GM12892 (cell line): ENCODE data around the gene MYO16.

Experiments used
- DNase-seq: peaks from one replicate; pipeline ENCODE4 v3.0.0; 2011; ENCODE audit not compliant: insufficient read length
- FAIRE-seq: peaks from 2 replicates; lab custom pipeline; 2011; peaks lifted over from hg19 to GRCh38; lab: Jason Lieb, UNC
- POLR2A ChIP-seq: IDR thresholded peaks from 2 replicates; pipeline ENCODE4 v1.6.1; 2011; ENCODE audit warnings: low read depth, low read length, control low read depth
- POLR2AphosphoS5 ChIP-seq: IDR thresholded peaks from 2 replicates; pipeline ENCODE4 v1.6.1; 2011; ENCODE audit warnings: low read depth, low read length, control low read depth
- TAF1 ChIP-seq: IDR thresholded peaks from 2 replicates; pipeline ENCODE4 v1.6.1; 2011; ENCODE audit warnings: low read depth, mild to moderate bottlenecking, control low read depth, low read length, borderline replicate concordance

MYO16 gene

GRCh38 chr13:109254274-109254673 lies 624.9 kb downstream of the MYO16 start:
- no peak for DNase-seq
- no peak for TF ChIP-seq POLR2AphosphoS5
- no peak for TF ChIP-seq TAF1
- no peak for TF ChIP-seq POLR2A
- no peak for FAIRE-seq

GRCh38 chr13:109255141-109255856 lies 625.9 kb downstream of the MYO16 start:
- DNase-seq (no peak), FAIRE-seq (no peak)
- TF ChIP-seq POLR2A (no peak), TAF1 (no peak)

DNA sequence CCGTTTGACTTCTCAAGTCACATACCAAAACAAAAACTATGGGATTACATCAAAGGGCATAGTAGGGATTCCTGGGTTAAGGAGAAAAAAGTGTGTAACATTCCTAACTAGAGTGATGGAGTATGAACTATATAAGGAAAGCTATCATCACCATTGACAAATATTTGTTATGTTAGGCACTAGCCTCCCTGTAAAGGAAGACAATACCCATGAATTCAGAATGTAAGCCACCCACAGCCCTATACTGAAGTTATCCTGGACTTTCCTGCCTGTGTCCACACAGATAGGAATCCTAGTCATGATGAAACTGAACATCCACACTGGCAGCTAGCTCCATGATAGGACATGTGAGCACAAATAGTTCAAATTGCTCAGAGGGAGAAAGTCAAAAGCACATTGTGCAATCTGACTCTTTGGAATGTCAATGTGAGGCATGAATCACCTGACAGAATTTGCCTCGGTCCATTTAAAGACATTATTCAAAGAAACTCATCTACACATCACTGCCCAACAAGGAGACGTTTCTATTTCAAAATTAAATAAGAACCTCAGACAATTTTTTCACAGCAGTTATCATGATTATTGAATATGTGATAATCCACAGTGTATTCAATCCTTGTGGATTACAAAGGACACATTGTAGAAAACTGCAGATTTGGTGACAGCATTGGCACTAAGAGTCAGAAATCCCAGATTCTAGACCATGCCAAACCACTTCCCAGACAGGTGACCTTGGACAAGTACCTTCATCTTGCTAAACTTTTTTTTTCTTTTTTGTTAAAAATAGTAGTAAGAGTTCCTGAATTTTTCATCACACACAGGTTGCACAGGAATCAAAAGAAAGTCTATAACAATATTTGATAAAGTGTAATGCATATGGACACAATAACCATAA lies 627.7 kb downstream of the MYO16 start:
- FAIRE-seq (no peak), DNase-seq (no peak)
- no peak for TF ChIP-seq POLR2AphosphoS5
- TF ChIP-seq TAF1, result no peak
- TF ChIP-seq POLR2A, result no peak
